ENCODE measurements around the gene OPCML. TPM values are rescaled to one million over a fixed set of nuclear protein-coding genes. Genes with fewer than 3 reads are reported as not detected.

The OPCML gene
- total RNA-seq, 1 experiment from 2014 or later = 0.94 TPM

DNA sequence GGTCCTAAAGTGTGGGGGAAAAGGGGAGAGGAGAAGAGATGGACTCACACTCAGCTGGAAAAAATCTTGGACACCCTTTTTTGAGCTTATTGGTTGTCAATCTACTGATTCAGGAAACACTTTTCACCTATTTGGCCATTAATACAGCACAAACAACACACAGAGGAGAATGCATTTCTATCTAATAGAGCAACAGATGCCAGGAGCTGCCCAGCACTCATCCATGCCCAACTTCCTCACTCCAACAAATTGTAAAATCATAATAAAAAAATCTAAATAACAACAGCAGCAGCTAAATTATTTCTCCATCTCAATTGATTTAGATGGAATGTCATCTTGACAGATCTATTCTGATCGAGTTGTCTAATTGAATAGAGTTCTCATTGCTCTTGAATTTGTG lies 628.2 kb downstream of the OPCML start:
- no peaks in the 10 kb centered on the region for H3K79me2 ChIP-seq (ENCODE audit: insufficient read depth, low read length)
- no peak overlapping the region for H3K4ac ChIP-seq (ENCODE audit: low read depth, low read length)
- H3K9ac ChIP-seq (ENCODE audit: extremely low read depth, insufficient read length, low read length) = no peak overlapping the region
- H3K79me1 ChIP-seq (ENCODE audit: insufficient read depth, low read depth, low read length, poor library complexity, severe bottlenecking) = no peaks in the 10 kb centered on the region
- H2BK120ac ChIP-seq (ENCODE audit: low read depth, low read length, poor library complexity, severe bottlenecking) = no peak overlapping the region
- H3K27ac Mint-ChIP-seq = no peak overlapping the region
- H3K23ac ChIP-seq (ENCODE audit: insufficient read length, low read depth, low read length) = no peak overlapping the region
- no peak overlapping the region for H2BK12ac ChIP-seq (ENCODE audit: insufficient read length, low read depth, low read length)
- H4K8ac ChIP-seq (replicated peaks; ENCODE audit: insufficient read length, low read depth, low read length) = no peak overlapping the region
- no peak overlapping the region for H4K5ac ChIP-seq (ENCODE audit: insufficient read length, low read depth, low read length)
- TF ChIP-seq, protein P1, sequence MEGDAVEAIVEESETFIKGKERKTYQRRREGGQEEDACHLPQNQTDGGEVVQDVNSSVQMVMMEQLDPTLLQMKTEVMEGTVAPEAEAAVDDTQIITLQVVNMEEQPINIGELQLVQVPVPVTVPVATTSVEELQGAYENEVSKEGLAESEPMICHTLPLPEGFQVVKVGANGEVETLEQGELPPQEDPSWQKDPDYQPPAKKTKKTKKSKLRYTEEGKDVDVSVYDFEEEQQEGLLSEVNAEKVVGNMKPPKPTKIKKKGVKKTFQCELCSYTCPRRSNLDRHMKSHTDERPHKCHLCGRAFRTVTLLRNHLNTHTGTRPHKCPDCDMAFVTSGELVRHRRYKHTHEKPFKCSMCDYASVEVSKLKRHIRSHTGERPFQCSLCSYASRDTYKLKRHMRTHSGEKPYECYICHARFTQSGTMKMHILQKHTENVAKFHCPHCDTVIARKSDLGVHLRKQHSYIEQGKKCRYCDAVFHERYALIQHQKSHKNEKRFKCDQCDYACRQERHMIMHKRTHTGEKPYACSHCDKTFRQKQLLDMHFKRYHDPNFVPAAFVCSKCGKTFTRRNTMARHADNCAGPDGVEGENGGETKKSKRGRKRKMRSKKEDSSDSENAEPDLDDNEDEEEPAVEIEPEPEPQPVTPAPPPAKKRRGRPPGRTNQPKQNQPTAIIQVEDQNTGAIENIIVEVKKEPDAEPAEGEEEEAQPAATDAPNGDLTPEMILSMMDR (conservative IDR thresholded peaks at IDR 0.05) = no peak
- H3K36me3 Mint-ChIP-seq (ENCODE audit: insufficient read depth in 1 of 3, low read depth in 3 of 3) = peaks cover 0 to 6% (median 5%) of the 10 kb centered on the region in 3 experiments; a peak in 6 of 7 replicates
- H2BK5ac ChIP-seq (ENCODE audit: insufficient read length, low read length) = no peak overlapping the region
- H3K9me3 ChIP-seq (ENCODE audit: control insufficient read depth, low read depth, low read length) = no peaks in the 10 kb centered on the region
- no peak overlapping the region for H3T11ph ChIP-seq (ENCODE audit: low read length)
- peaks cover 30 to 41% of the 10 kb centered on the region in 2 experiments for H3K4me1 Mint-ChIP-seq
- no peak overlapping the region for H2AFZ ChIP-seq (ENCODE audit: low read length)
- WGBS (ENCODE audit: extremely low coverage, insufficient read length, low lambda C conversion rate) = no CpG with 5 or more reads among the region's 1 CpG
- H3K27ac ChIP-seq (ENCODE audit: insufficient read length, low read depth, low read length) = no peak overlapping the region
- H3K18ac ChIP-seq (ENCODE audit: insufficient read length, low read depth, low read length) = no peak overlapping the region
- no peaks in the 10 kb centered on the region for H4K20me1 ChIP-seq (ENCODE audit: control insufficient read depth, insufficient read depth, insufficient read length)
- H3K27me3 ChIP-seq (ENCODE audit: insufficient read depth, low read length) = no peaks in the 10 kb centered on the region
- peaks cover 5% of the 10 kb centered on the region; the same call in 1 of the 2 replicates for H3K4me1 ChIP-seq (ENCODE audit: insufficient read depth, low read length)
- no peaks in the 10 kb centered on the region for H3K23me2 ChIP-seq (ENCODE audit: insufficient read length, low read depth, low read length, poor library complexity, severe bottlenecking)
- H3K14ac ChIP-seq (ENCODE audit: insufficient read depth, low read length) = no peak overlapping the region
- H4K91ac ChIP-seq (ENCODE audit: insufficient read length, low read depth, low read length) = no peak overlapping the region
- DNase-seq = no peak
- no peak overlapping the region for H3K4me3 Mint-ChIP-seq
- H2BK15ac ChIP-seq (ENCODE audit: low read depth, low read length) = no peak overlapping the region
- peaks cover 2% of the 10 kb centered on the region for H3K27me3 Mint-ChIP-seq (ENCODE audit: low read depth)
- H3K4me2 ChIP-seq (ENCODE audit: insufficient read depth, insufficient read length, low read length) = no peak overlapping the region
- no peak overlapping the region for H3K56ac ChIP-seq (ENCODE audit: insufficient read length, low read depth, low read length)
- H2BK20ac ChIP-seq (ENCODE audit: low read depth, low read length, poor library complexity, severe bottlenecking) = no peak overlapping the region
- H3K9me3 Mint-ChIP-seq = peaks cover 3 to 9% of the 10 kb centered on the region in 2 experiments; a peak in 4 of 5 replicates
- no peak overlapping the region for H2AK5ac ChIP-seq (ENCODE audit: insufficient read length, low read length)

Measured in H9 (cell line).